Esophagus muscularis mucosa (tissue), 4 donors: ENCODE measurements around the gene GPATCH11.

Experiments used
- CTCF ChIP-seq, 3 experiments: fragments of 200-600 bp in 2 of 3; fragments of 450-650 bp in 1 of 3; sonication (generic) in 2 of 3; IDR thresholded peaks; one replicate each; pipeline ENCODE4 v1.5.1; 2017 to 2019; ENCODE audit warnings: antibody characterized with exemption in 3 of 3, mild to moderate bottlenecking in 2 of 3, moderate library complexity in 1 of 3
- EP300 ChIP-seq: sonication (generic); formaldehyde crosslinking; IDR thresholded peaks from one replicate; pipeline ENCODE4 v1.6.1; 2017; ENCODE audit warnings: antibody characterized with exemption
- POLR2AphosphoS5 ChIP-seq, 2 donors: sonication (generic); formaldehyde crosslinking; IDR thresholded peaks; one replicate each; pipeline ENCODE4 v1.6.1; 2017; ENCODE audit warnings: antibody characterized with exemption in 2 of 2

GRCh38 chr2:37080266-37080665 is 4.1 kb upstream of the GPATCH11 start:
- TF ChIP-seq CTCF (IDR thresholded peaks at IDR 0.05) (no peak), EP300 (no peak), POLR2AphosphoS5 (IDR thresholded peaks at IDR 0.05) (no peak)
